MM.1S (cell line): Measurements from ENCODE around the gene TPX2.

Experiments
- EZH2 ChIP-seq: fragments of 300-600 bp; sonication (generic); optimal IDR thresholded peaks from 2 replicates; pipeline ENCODE3; 2017; ENCODE audit warnings: low read depth, mild to moderate bottlenecking, antibody characterized with exemption, low read length, mixed read lengths
- TF ChIP-seq, protein P1 (sequence below): fragments of 300-600 bp; sonication (generic); IDR thresholded peaks from 2 replicates; pipeline ENCODE4 v1.5.1; 2016; ENCODE audit warnings: antibody characterized with exemption, low read length, mixed read lengths

DNA sequence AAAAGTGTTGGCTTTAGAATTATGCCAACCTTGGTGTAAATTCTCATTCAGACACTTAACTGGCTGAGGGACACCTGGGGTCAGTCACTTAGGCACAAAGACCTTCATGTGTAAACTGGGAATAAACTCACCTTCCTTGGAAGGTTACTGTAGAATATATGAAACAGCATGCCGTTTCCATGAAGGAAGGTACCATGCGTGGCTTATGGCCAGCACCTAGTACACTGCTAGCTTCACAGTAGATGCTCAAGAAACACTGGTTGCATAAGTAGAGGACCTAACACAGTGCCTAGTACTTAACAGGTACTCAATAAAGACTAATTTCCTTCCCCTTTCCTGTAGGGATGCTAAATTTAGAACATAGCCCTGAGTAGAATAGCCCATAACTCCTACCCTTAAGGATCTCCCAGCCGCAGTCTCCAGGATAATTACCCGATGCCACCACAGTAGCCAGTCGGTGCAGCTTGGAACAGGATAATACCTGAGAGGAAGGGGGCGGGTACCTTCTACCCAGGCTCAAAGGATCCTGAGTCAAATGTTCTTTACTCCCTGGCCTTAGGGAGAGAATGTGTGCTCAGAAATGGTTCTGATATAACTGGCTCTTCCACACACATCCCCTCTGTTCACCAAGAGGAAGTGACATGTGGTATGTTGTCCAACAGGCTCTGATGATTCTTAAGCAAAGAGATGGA is 20.0 kb upstream of the TPX2 start:
- TF ChIP-seq, protein P1, sequence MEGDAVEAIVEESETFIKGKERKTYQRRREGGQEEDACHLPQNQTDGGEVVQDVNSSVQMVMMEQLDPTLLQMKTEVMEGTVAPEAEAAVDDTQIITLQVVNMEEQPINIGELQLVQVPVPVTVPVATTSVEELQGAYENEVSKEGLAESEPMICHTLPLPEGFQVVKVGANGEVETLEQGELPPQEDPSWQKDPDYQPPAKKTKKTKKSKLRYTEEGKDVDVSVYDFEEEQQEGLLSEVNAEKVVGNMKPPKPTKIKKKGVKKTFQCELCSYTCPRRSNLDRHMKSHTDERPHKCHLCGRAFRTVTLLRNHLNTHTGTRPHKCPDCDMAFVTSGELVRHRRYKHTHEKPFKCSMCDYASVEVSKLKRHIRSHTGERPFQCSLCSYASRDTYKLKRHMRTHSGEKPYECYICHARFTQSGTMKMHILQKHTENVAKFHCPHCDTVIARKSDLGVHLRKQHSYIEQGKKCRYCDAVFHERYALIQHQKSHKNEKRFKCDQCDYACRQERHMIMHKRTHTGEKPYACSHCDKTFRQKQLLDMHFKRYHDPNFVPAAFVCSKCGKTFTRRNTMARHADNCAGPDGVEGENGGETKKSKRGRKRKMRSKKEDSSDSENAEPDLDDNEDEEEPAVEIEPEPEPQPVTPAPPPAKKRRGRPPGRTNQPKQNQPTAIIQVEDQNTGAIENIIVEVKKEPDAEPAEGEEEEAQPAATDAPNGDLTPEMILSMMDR = no peak
- TF ChIP-seq EZH2 = no peak
